ENCODE measurements around the gene OR5F1.

Gene OR5F1

GRCh38 chr11:55994525-55994924, at the start of gene OR5F1:
Gene OR5F1 (minus strand): TSS chr11:55994625. CDS start chr11:55994625, 0 bp downstream.
- DNase-seq (ENCODE audit: low spot score), result no peak

- DNase-seq (ENCODE audit: low spot score), result no peak
Measured at GRCh38 chr11:56027354-56027753, 32.9 kb upstream of the OR5F1 start, which contains the start of gene OR5AS1. Gene OR5AS1 (plus strand): TSS chr11:56027654. CDS start chr11:56030419, 2,765 bp downstream.

- DNase-seq (ENCODE audit: low spot score), result no peak
Measured at GRCh38 chr11:56013805-56014204, 19.4 kb upstream of the OR5F1 start.

DNA sequence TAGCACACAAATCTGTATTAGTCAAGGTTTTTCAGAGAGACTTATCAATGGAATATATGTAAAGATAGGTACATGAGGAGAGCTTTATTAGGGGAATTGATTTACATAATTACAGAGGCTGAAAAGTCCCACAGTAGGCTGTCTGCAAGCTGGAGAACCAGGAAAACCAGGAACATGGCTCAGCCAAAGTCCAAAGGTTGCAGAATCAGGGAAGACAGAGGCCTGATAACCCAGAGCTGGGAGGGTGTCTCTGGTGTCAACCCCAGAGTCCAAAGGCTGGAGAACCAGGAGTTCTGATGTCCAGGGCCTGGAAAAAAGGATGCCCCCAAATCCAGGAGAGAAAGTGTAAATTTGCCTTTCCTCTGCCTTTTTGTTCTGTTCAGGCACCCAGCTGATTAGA, 16.3 kb upstream of the OR5F1 start:
- no peak for DNase-seq (ENCODE audit: low spot score)

- no peak for DNase-seq (ENCODE audit: low spot score)
Measured at GRCh38 chr11:55970935-55971334, 23.5 kb downstream of the OR5F1 start.

GRCh38 chr11:55969845-55970244, 24.6 kb downstream of the OR5F1 start, which contains the start of gene OR10AG1:
Gene OR10AG1 (minus strand): TSS chr11:55969945. CDS start chr11:55969907, 38 bp downstream.
- no peak for DNase-seq (ENCODE audit: low spot score)

- no peak for DNase-seq (ENCODE audit: low spot score)
Measured at GRCh38 chr11:55967914-55968313, 26.5 kb downstream of the OR5F1 start.

- no peak for DNase-seq (ENCODE audit: low spot score)
Measured at GRCh38 chr11:55966391-55966790, 28.0 kb downstream of the OR5F1 start.

DNA sequence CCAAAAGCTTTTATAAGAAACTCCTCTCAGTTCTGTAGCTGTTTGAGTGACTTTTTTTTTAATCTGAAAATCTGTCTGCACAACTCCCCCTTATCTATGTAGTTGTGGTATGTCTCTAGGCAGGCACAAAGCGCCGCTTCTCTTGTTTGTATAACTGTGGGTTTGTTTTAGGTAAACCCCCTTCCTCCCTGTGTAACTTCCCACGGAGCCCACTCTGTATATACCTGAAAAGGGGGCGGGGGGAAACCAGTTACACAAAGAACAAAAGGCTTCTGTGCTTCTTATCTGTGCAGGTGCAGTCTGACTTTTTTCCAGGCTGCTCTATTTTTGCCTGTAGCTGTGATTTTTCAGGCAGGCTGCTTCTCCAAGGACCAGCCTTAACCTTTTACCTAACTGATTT, 37.9 kb downstream of the OR5F1 start:
- no peak for DNase-seq (ENCODE audit: low spot score)

GRCh38 chr11:55949330-55949729, 45.1 kb downstream of the OR5F1 start:
- no peak for DNase-seq (ENCODE audit: low spot score)

Data from hepatic stellate cell (primary cell).